Measurements from ENCODE around the gene LPP.

GRCh38 chr3:188292827-188293226 lies 138.9 kb downstream of the LPP start:
- TF ChIP-seq, protein P1, sequence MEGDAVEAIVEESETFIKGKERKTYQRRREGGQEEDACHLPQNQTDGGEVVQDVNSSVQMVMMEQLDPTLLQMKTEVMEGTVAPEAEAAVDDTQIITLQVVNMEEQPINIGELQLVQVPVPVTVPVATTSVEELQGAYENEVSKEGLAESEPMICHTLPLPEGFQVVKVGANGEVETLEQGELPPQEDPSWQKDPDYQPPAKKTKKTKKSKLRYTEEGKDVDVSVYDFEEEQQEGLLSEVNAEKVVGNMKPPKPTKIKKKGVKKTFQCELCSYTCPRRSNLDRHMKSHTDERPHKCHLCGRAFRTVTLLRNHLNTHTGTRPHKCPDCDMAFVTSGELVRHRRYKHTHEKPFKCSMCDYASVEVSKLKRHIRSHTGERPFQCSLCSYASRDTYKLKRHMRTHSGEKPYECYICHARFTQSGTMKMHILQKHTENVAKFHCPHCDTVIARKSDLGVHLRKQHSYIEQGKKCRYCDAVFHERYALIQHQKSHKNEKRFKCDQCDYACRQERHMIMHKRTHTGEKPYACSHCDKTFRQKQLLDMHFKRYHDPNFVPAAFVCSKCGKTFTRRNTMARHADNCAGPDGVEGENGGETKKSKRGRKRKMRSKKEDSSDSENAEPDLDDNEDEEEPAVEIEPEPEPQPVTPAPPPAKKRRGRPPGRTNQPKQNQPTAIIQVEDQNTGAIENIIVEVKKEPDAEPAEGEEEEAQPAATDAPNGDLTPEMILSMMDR (conservative IDR thresholded peaks at IDR 0.05) = no peak
- no peak for TF ChIP-seq EZH2 (IDR thresholded peaks at IDR 0.05; ENCODE audit: low read depth)

Data from PC-9 (cell line).